Prostate gland (tissue), 2 donors: ENCODE measurements around the gene ADD2. TPM values are rescaled to one million over a fixed set of nuclear protein-coding genes. Genes with fewer than 3 reads are reported as not detected.

ENCODE experiments used
- DNase-seq: peaks from one replicate; pipeline ENCODE4 v3.0.0-alpha.2; 2019; ENCODE audit warnings: low spot score
- H3K27ac ChIP-seq, 2 donors: fragments of 200-600 bp; sonication (generic); 2 replicates each; pipeline ENCODE4 v1.5.1; 2017 to 2019
- H3K27me3 ChIP-seq: fragments of 200-600 bp; sonication (generic); replicated peaks from 2 replicates; pipeline ENCODE4 v1.5.1; 2019; ENCODE audit not compliant: insufficient read depth
- H3K36me3 ChIP-seq, 2 donors: fragments of 200-600 bp; sonication (generic); 1 replicate in 1 of 2; 2 replicates in 1 of 2; pipeline versions ENCODE4 v1.5.1 to v1.8.1; 2017 to 2019
- H3K4me1 ChIP-seq: fragments of 200-600 bp; sonication (generic); replicated peaks from 2 replicates; pipeline ENCODE4 v1.5.1; 2019
- H3K4me3 ChIP-seq, 2 donors: fragments of 200-600 bp; sonication (generic); 2 replicates each; pipeline ENCODE4 v1.5.1; 2017 to 2019
- H3K9me3 ChIP-seq: fragments of 200-600 bp; sonication (generic); 2 replicates; pipeline ENCODE4 v1.5.1; 2017
- POLR2A ChIP-seq: fragments of 450-650 bp; IDR thresholded peaks from one replicate; pipeline ENCODE4 v1.6.1; 2016; ENCODE audit warnings: antibody characterized with exemption, mild to moderate bottlenecking
- POLR2AphosphoS5 ChIP-seq: sonication (generic); formaldehyde crosslinking; IDR thresholded peaks from one replicate; pipeline ENCODE4 v1.6.1; 2017; ENCODE audit warnings: antibody characterized with exemption
- WGBS: methylation state at CpG from one replicate; pipeline ENCODE4 v1.1.5; 2018; 5-methylcytosine and 5-hydroxymethylcytosine counted together
- intact Hi-C: fragments of 100-400 bp; cut with DNase I; formaldehyde crosslinking; loops from one replicate; pipeline ENCODE4 v1.14.2; 2022
- total RNA-seq, 2 donors: library from RNA; depleted of rRNA; stranded (reverse); fragments of >200 nt; gene quantifications; one replicate each; pipeline ENCODE4 v1.1.0, GENCODE V29; 2016
- TF ChIP-seq, protein P1 (sequence below), 4 experiments: fragments of 200-600 bp in 2 of 4; fragments of 450-650 bp in 2 of 4; sonication (generic) in 2 of 4; IDR thresholded peaks; 1 replicate in 3 of 4; 2 replicates in 1 of 4; pipeline ENCODE4 v1.5.1; 2016 to 2019; ENCODE audit warnings: antibody characterized with exemption in 4 of 4, mild to moderate bottlenecking in 2 of 4, moderate library complexity in 2 of 4

ADD2 gene
- total RNA-seq, 2 donors from 2014 or later = 0.32 to 3.1 TPM

DNA sequence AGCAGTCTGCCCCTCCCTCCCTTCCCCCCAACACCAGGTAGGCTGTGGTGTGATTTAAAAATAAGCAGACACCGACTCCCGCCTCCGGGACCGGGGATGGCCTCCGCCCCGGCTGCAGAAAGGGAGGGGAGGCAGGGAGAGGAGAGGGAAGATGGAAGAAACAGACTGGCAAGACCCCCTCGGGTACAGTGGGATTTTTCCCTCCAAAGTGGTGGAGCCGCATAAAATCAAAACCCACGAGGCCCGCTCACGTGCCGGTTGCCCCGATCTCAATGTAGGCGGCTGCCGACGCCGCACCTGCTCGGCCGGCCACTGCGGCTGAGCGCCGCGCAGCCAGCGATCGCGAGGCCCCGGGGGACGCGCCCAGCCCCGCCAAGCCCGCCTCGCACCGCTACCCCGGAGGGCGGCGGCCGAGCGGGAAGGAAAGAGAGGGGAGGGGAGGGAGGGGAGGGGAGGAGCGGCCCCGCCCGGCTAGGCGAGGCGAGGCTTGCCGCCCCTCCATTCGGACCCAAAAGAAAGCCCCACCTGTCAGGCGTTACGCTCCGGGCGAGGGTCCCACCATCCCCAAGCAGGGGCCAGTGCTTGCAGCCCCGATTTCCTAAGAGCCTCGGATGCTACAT lies 811 bp downstream of the ADD2 start:
- intact Hi-C loops = no loop called here
- TF ChIP-seq POLR2AphosphoS5 (no peak), POLR2A (no peak)
- TF ChIP-seq, protein P1, sequence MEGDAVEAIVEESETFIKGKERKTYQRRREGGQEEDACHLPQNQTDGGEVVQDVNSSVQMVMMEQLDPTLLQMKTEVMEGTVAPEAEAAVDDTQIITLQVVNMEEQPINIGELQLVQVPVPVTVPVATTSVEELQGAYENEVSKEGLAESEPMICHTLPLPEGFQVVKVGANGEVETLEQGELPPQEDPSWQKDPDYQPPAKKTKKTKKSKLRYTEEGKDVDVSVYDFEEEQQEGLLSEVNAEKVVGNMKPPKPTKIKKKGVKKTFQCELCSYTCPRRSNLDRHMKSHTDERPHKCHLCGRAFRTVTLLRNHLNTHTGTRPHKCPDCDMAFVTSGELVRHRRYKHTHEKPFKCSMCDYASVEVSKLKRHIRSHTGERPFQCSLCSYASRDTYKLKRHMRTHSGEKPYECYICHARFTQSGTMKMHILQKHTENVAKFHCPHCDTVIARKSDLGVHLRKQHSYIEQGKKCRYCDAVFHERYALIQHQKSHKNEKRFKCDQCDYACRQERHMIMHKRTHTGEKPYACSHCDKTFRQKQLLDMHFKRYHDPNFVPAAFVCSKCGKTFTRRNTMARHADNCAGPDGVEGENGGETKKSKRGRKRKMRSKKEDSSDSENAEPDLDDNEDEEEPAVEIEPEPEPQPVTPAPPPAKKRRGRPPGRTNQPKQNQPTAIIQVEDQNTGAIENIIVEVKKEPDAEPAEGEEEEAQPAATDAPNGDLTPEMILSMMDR (IDR thresholded peaks at IDR 0.05) = no peak
- peaks cover 20% of the 10 kb centered on the region for H3K27me3 ChIP-seq
- H3K4me1 ChIP-seq = peaks cover 5% of the 10 kb centered on the region
- 4% methylated on average over 49 of the region's 51 CpGs for WGBS
- H3K9me3 ChIP-seq = no peaks in the 10 kb centered on the region
- DNase-seq = no peak
- no peaks in the 10 kb centered on the region for H3K36me3 ChIP-seq
- H3K27ac ChIP-seq = no peak overlapping the region
- H3K4me3 ChIP-seq = peak overlapping the region in 1 of 2 donors; percentile 12

DNA sequence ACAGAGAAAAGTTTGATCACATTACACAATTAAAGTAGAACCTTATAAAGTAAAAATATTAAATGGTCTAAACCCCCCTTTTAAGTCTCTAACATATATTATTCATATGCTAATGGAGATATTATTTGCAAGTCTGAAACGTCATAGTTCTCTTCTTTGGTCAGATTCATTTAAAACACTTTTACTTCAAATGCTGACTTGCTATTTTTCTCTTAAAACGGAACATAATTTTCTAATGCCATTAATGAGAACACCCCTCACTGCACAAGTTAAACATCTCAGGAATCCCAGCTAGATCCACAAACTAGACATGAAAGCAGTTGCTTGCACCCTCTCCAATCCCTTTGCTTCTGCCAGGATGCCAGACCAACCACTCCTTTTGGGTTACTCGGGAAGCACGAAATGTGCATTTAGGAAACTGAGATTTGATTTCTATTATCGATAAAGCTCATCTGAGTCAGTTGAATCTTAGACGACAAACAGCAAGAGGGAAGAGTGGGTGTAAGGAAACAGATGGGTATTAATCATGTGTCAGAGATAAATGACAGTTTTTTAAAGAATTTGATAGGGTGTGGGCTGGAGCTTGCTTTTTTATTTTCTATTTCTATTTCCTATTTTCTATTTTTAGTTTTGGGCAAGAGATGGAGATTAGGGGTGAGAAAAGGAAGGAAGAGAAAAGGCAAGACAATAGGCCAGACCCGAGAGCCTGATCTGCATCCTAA lies 1.5 kb downstream of the ADD2 start:
- intact Hi-C loops = no loop called here
- no peak overlapping the region for H3K4me3 ChIP-seq
- H3K36me3 ChIP-seq = no peaks in the 10 kb centered on the region
- no peak overlapping the region for H3K27ac ChIP-seq
- H3K9me3 ChIP-seq = no peaks in the 10 kb centered on the region
- WGBS = 17% methylated on average over 7 of the region's 7 CpGs
- H3K4me1 ChIP-seq = peaks cover 5% of the 10 kb centered on the region
- no peak for DNase-seq
- H3K27me3 ChIP-seq = peaks cover 20% of the 10 kb centered on the region
- no peak for TF ChIP-seq POLR2A
- TF ChIP-seq, protein P1 (IDR thresholded peaks at IDR 0.05) = no peak
- no peak for TF ChIP-seq POLR2AphosphoS5

DNA sequence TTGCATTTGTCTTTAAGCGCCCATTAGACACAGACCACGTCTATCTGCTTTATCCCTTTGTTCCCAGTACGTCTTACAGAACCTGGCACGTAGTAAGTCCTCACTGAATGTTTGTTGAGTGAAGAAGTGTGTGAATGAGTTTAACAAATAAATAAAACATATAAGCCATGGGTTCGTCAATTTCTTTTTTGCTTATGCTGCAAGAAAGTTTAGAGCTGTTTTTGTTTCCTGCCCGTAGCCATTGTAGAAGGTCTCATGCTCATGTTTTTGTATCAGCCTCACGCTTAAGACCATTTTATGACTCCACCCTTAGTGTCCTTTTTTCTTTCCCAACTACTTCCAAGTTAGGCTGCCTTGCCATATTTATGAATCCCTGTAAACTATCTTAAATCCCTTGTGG lies 2.5 kb downstream of the ADD2 start:
- WGBS = 87% methylated on average over 7 of the region's 7 CpGs
- H3K36me3 ChIP-seq = no peaks in the 10 kb centered on the region
- H3K27me3 ChIP-seq = peaks cover 20% of the 10 kb centered on the region
- H3K4me3 ChIP-seq = no peak overlapping the region
- no peak overlapping the region for H3K27ac ChIP-seq
- intact Hi-C loops = no loop called here
- peaks cover 5% of the 10 kb centered on the region for H3K4me1 ChIP-seq
- no peak for TF ChIP-seq POLR2AphosphoS5
- no peak for TF ChIP-seq POLR2A
- TF ChIP-seq, protein P1 (IDR thresholded peaks at IDR 0.05) = no peak
- no peak for DNase-seq
- no peaks in the 10 kb centered on the region for H3K9me3 ChIP-seq

DNA sequence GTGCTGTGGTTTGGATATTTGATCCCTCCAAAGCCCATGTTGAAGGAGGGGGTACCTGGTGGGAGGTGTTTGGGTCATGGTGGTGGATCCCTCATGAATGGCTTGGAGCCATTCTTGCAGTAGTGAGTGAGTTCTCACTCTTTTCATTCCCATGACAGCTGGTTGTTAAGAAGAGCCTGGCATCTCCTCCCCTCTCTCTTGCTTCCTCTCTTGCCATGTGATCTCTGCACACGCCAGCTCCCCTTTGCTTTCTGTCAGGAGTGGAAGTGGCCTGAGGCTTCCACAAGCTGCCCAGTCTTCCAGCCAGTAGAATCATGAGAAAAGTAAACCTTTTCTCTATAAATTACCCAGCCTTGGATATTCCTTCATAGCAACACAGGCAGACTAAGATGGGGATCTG lies 8.6 kb downstream of the ADD2 start:
- intact Hi-C loops = no loop called here
- TF ChIP-seq POLR2A (no peak), POLR2AphosphoS5 (no peak)
- TF ChIP-seq, protein P1 (IDR thresholded peaks at IDR 0.05) = no peak
- Histone ChIP-seq H3K36me3 (no peaks in the 10 kb centered on the region), H3K27me3 (peaks cover 8% of the 10 kb centered on the region), H3K27ac (no peak overlapping the region), H3K9me3 (no peaks in the 10 kb centered on the region), H3K4me1 (no peaks in the 10 kb centered on the region), H3K4me3 (no peak overlapping the region)
- no peak for DNase-seq
- WGBS = 65% methylated on average over 1 of the region's 1 CpG

DNA sequence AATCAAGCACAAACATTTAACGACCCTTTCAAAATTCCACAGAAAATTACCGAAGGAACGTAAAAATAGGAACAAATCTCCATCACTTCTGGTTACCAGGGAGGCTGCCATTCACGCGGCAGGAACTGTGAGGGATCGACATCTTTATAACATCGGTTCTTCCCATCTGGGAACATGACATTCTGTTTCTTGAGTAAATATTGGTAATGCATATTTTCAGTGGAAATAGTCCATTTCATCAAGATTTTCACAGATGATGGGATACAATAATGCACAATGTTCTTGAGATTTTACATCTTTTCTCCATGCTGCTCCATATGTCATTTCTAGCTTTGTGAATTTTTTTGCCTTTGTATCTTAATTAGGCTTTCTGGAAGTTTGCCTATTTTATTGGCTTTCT lies 10.0 kb downstream of the ADD2 start:
- DNase-seq = no peak
- 38% methylated on average over 7 of the region's 7 CpGs for WGBS
- H3K9me3 ChIP-seq = no peaks in the 10 kb centered on the region
- peaks cover 3% of the 10 kb centered on the region for H3K27me3 ChIP-seq
- H3K4me1 ChIP-seq = no peaks in the 10 kb centered on the region
- TF ChIP-seq, protein P1 (IDR thresholded peaks at IDR 0.05) = no peak
- TF ChIP-seq POLR2AphosphoS5 (no peak), POLR2A (no peak)
- no peak overlapping the region for H3K4me3 ChIP-seq
- intact Hi-C loops = no loop called here
- H3K36me3 ChIP-seq = no peaks in the 10 kb centered on the region
- H3K27ac ChIP-seq = no peak overlapping the region
